Measurements from ENCODE around the gene PJA1. TPM values are rescaled to one million over a fixed set of nuclear protein-coding genes. Genes with fewer than 3 reads are reported as not detected.

PJA1 gene
- total RNA-seq, 1 donor from 2014 or later = 23.6 TPM

DNA sequence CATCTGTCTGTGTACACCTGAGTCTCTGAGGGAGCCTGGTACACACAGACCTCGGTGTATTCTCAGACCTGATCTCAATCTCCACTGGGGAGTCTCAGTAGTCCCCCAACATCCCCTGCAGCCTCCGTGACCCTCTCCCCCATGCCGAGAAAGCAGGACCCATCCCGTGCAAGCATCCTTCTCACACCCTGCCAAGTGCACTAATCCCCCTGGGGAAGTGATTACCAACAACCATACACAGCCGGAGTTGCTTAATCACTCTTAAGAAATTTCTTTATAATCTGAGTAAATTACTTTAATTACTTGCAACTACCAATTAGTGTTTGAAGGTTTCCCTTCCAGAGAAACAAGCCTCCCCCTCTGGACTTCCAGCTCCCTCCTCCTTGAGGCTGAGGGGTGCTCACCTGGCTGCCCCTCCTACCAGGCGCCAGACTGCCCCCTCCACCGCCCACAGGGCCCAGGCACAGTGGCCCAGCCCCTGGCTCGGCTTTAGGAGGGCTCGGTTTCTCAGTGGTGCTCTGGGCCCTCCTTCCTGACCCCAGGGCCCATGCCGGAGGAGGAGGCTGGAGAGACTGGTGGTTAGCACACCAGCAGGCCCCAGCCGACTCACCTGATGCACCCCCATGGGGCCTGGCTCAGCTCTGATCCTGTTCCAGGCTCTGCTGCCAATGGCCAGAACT is 43.8 kb downstream of the PJA1 start:
- intact Hi-C loops (cut with DNase I) = no loop called here
- H3K27me3 ChIP-seq = no peaks in the 10 kb centered on the region
- no peaks in the 10 kb centered on the region for H3K4me1 ChIP-seq
- no peak for ATAC-seq
- H3K4me3 ChIP-seq = no peak overlapping the region
- H3K36me3 ChIP-seq = no peaks in the 10 kb centered on the region
- DNase-seq = no peak
- H3K9me3 ChIP-seq = no peaks in the 10 kb centered on the region
- H3K27ac ChIP-seq = no peak overlapping the region
- TF ChIP-seq, protein P1, sequence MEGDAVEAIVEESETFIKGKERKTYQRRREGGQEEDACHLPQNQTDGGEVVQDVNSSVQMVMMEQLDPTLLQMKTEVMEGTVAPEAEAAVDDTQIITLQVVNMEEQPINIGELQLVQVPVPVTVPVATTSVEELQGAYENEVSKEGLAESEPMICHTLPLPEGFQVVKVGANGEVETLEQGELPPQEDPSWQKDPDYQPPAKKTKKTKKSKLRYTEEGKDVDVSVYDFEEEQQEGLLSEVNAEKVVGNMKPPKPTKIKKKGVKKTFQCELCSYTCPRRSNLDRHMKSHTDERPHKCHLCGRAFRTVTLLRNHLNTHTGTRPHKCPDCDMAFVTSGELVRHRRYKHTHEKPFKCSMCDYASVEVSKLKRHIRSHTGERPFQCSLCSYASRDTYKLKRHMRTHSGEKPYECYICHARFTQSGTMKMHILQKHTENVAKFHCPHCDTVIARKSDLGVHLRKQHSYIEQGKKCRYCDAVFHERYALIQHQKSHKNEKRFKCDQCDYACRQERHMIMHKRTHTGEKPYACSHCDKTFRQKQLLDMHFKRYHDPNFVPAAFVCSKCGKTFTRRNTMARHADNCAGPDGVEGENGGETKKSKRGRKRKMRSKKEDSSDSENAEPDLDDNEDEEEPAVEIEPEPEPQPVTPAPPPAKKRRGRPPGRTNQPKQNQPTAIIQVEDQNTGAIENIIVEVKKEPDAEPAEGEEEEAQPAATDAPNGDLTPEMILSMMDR (IDR thresholded peaks at IDR 0.05) = no peak

DNA sequence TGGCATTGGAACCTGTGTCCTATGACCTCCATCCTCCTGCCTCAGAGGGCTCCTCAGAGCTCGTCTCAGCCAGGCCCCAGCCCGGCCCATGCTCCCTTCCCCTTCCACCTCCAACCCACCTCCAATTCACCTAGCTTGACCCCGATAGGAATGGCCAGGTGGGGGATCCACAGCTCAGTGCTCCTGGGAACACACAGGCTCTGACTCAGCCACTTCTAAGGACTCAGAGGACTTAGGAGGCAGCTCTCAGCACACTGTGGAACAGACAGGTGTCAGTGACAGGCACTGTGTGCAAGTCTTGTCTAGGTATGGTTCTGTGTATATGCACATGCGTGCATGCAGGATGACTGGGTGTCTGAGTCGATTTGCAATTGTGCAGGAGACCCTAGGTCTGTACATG is 44.8 kb downstream of the PJA1 start:
- TF ChIP-seq, protein P1 (IDR thresholded peaks at IDR 0.05) = no peak
- ATAC-seq = peak; percentile 36
- Histone ChIP-seq H3K27me3 (no peaks in the 10 kb centered on the region), H3K27ac (no peak overlapping the region), H3K4me3 (no peak overlapping the region), H3K9me3 (no peaks in the 10 kb centered on the region), H3K36me3 (no peaks in the 10 kb centered on the region), H3K4me1 (no peaks in the 10 kb centered on the region)
- DNase-seq = no peak
- intact Hi-C loops (cut with DNase I) = no loop called here

DNA sequence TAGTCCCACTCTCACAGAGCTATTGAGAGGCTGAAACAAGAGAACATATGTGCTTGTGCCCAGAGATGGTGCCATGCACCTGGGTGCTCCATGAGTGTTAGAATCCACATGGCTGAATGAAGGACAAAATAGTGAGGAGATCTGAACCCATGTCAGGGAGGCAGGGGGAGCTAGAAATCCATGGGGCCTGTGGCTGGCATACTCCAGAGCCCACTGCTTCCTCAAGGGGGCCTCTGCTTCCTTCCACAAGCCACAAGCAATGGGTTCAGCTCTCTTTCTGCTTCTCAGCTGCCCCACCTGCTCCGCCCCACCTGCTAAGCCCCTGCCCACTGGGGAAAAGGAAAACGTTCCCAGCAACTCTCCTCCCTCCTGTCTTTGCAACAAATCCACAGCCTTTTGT is 46.1 kb downstream of the PJA1 start:
- ATAC-seq (no peak), DNase-seq (no peak)
- TF ChIP-seq, protein P1 (IDR thresholded peaks at IDR 0.05) = no peak
- Histone ChIP-seq H3K36me3 (no peaks in the 10 kb centered on the region), H3K9me3 (no peaks in the 10 kb centered on the region), H3K27ac (no peak overlapping the region), H3K4me1 (no peaks in the 10 kb centered on the region), H3K4me3 (no peak overlapping the region), H3K27me3 (no peaks in the 10 kb centered on the region)
- intact Hi-C loops (cut with DNase I) = no loop called here

DNA sequence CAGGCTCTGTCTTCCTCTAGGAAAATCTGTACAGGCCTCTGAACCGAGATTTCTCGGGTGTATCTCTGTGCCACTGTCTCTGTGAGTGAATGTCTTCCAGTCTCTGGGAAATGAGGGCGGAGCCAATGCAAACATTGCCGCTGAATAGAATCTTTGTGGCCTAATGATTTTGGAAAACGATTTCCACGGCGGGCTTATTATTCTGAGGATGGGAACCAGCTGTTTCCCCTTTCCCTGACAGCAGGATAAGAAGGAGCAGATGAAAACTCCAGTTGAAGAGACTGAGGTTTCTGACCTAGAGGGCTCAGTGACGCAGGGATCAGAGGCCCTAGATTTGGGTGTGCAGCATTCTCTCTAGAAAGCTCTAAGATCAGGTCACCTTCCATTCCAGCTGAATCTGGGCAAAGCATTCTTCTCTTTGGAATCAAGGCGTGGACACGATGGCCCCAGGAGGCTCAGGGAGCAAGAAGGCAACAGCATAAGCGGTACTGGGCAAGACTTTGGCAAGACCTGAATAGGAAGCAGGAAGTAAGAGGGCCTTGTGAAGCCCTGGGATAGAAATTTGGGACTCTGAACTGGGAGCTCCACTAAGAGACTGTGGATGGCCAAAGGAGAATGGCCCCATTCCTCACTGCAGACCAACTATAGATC is 47.3 kb downstream of the PJA1 start:
- TF ChIP-seq, protein P1 (IDR thresholded peaks at IDR 0.05) = no peak
- H3K9me3 ChIP-seq = no peaks in the 10 kb centered on the region
- H3K27me3 ChIP-seq = no peaks in the 10 kb centered on the region
- H3K4me3 ChIP-seq = no peak overlapping the region
- ATAC-seq = no peak
- no peaks in the 10 kb centered on the region for H3K4me1 ChIP-seq
- intact Hi-C loops (cut with DNase I) = no loop called here
- no peak for DNase-seq
- no peak overlapping the region for H3K27ac ChIP-seq
- H3K36me3 ChIP-seq = no peaks in the 10 kb centered on the region

DNA sequence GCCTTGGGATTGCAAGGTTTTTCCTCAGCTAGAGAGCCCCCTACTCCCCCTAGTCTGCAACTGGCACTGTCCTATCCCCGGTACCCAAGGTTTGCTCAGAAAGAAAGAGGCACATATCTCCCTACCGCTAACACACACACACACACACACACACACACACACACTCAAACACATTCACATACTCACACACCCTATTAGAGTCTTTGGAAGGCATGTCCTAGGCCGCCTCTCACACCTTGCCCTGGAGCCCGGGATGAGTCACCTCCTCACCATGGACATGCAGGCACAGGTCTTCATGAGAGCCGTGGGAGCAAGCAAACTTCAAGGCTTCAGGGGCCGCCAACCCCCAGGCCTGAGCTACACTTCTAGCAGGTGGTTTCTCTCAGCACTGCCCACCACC is 49.2 kb downstream of the PJA1 start:
- no peak for ATAC-seq
- no peak overlapping the region for H3K4me3 ChIP-seq

More for the DNA sequence above, 49.2 kb downstream of the PJA1 start:
- Histone ChIP-seq H3K9me3 (no peaks in the 10 kb centered on the region), H3K27ac (no peak overlapping the region), H3K27me3 (no peaks in the 10 kb centered on the region), H3K4me1 (no peaks in the 10 kb centered on the region), H3K36me3 (no peaks in the 10 kb centered on the region)
- intact Hi-C loops (cut with DNase I) = no loop called here
- TF ChIP-seq, protein P1 (IDR thresholded peaks at IDR 0.05) = no peak
- no peak for DNase-seq
